Trophoblast cell (in vitro differentiated cells and primary cell): Measurements from ENCODE around the gene COL6A3.
A peak's percentile ranks its signal among the peaks of the same experiment; 100 is the strongest.

ENCODE experiments used
- DNase-seq, 2 donors: peaks; one replicate each; pipeline ENCODE4 v3.0.0-alpha.2; 2016
- H2AFZ ChIP-seq: 2 replicates; pipeline ENCODE4 v1.6.1; 2013; ENCODE audit warnings: low read length, moderate library complexity, mild to moderate bottlenecking; ENCODE audit not compliant: insufficient read depth, poor library complexity
- H2AK5ac ChIP-seq: 2 replicates; pipeline ENCODE4 v1.6.1; 2013; ENCODE audit warnings: mild to moderate bottlenecking, low read length
- H2BK120ac ChIP-seq: 2 replicates; pipeline ENCODE4 v1.6.1; 2013; ENCODE audit warnings: low read length, mild to moderate bottlenecking, moderate library complexity; ENCODE audit not compliant: insufficient read depth, poor library complexity
- H2BK12ac ChIP-seq: 2 replicates; pipeline ENCODE4 v1.6.1; 2013; ENCODE audit warnings: mild to moderate bottlenecking, low read length, moderate library complexity
- H2BK5ac ChIP-seq: 2 replicates; pipeline ENCODE4 v1.6.1; 2013; ENCODE audit warnings: low read length, low read depth, moderate library complexity, mild to moderate bottlenecking; ENCODE audit not compliant: poor library complexity
- H3K14ac ChIP-seq: 2 replicates; pipeline ENCODE4 v1.6.1; 2013; ENCODE audit warnings: mild to moderate bottlenecking, low read length
- H3K18ac ChIP-seq: 2 replicates; pipeline ENCODE4 v1.6.1; 2013; ENCODE audit warnings: mild to moderate bottlenecking, low read length
- H3K23ac ChIP-seq: 2 replicates; pipeline ENCODE4 v1.6.1; 2013; ENCODE audit warnings: low read length
- H3K27ac ChIP-seq: 2 replicates; pipeline ENCODE4 v1.5.1; 2013; ENCODE audit warnings: low read depth, mild to moderate bottlenecking, inconsistent platforms, low read length, moderate library complexity
- H3K27me3 ChIP-seq: 2 replicates; pipeline ENCODE4 v1.6.1; 2013; ENCODE audit warnings: inconsistent platforms, mild to moderate bottlenecking, low read length, moderate library complexity; ENCODE audit not compliant: insufficient read depth
- H3K36me3 ChIP-seq, 2 experiments: 1 replicate in 1 of 2; 2 replicates in 1 of 2; pipeline ENCODE4 v1.6.1; 2013; ENCODE audit warnings: low read length in 2 of 2, mild to moderate bottlenecking in 2 of 2, moderate library complexity in 1 of 2; ENCODE audit not compliant: insufficient read depth in 2 of 2, control insufficient read depth in 1 of 2
- H3K4ac ChIP-seq: 2 replicates; pipeline ENCODE4 v1.6.1; 2013; ENCODE audit warnings: low read depth, mild to moderate bottlenecking, low read length, moderate library complexity
- H3K4me1 ChIP-seq, 2 experiments: 1 replicate in 1 of 2; 2 replicates in 1 of 2; pipeline ENCODE4 v1.6.1; 2013; ENCODE audit warnings: low read length in 2 of 2, mild to moderate bottlenecking in 2 of 2, moderate library complexity in 1 of 2; ENCODE audit not compliant: insufficient read depth in 2 of 2, control insufficient read depth in 1 of 2
- H3K4me2 ChIP-seq: 2 replicates; pipeline ENCODE4 v1.6.1; 2013; ENCODE audit warnings: inconsistent platforms, mild to moderate bottlenecking, low read length, moderate library complexity
- H3K4me3 ChIP-seq: 2 replicates; pipeline ENCODE4 v1.5.1; 2013; ENCODE audit warnings: mild to moderate bottlenecking, low read depth, low read length, inconsistent platforms
- H3K79me1 ChIP-seq: one replicate; pipeline ENCODE4 v1.6.1; 2013; ENCODE audit warnings: low read length
- H3K79me2 ChIP-seq: 2 replicates; pipeline ENCODE4 v1.6.1; 2013; ENCODE audit warnings: low read length, mild to moderate bottlenecking; ENCODE audit not compliant: control insufficient read depth, insufficient read depth, poor library complexity
- H3K9ac ChIP-seq: 2 replicates; pipeline ENCODE4 v1.6.1; 2013; ENCODE audit warnings: mild to moderate bottlenecking, low read length
- H3K9me3 ChIP-seq: 2 replicates; pipeline ENCODE4 v1.6.1; 2013; ENCODE audit warnings: low read depth, mild to moderate bottlenecking, control low read depth, inconsistent platforms, low read length; ENCODE audit not compliant: insufficient read depth
- H4K12ac ChIP-seq: 2 replicates; pipeline ENCODE4 v1.6.1; 2013; ENCODE audit warnings: low read depth, mild to moderate bottlenecking, low read length, moderate library complexity
- H4K8ac ChIP-seq: 2 replicates; pipeline ENCODE4 v1.6.1; 2013; ENCODE audit warnings: low read depth, mild to moderate bottlenecking, low read length, moderate library complexity
- H4K91ac ChIP-seq: one replicate; pipeline ENCODE4 v1.6.1; 2013; ENCODE audit warnings: low read depth, mild to moderate bottlenecking, low read length, moderate library complexity
- WGBS: extraction: QIAGEN DNeasy Blood & Tissue Kit; methylation state at CpG from one replicate; pipeline ENCODE4 v1.1.7; 2013; ENCODE audit warnings: missing lambda C conversion rate; ENCODE audit not compliant: insufficient read length, insufficient coverage; ENCODE audit errors: extremely low coverage; 5-methylcytosine and 5-hydroxymethylcytosine counted together

COL6A3 gene

DNA sequence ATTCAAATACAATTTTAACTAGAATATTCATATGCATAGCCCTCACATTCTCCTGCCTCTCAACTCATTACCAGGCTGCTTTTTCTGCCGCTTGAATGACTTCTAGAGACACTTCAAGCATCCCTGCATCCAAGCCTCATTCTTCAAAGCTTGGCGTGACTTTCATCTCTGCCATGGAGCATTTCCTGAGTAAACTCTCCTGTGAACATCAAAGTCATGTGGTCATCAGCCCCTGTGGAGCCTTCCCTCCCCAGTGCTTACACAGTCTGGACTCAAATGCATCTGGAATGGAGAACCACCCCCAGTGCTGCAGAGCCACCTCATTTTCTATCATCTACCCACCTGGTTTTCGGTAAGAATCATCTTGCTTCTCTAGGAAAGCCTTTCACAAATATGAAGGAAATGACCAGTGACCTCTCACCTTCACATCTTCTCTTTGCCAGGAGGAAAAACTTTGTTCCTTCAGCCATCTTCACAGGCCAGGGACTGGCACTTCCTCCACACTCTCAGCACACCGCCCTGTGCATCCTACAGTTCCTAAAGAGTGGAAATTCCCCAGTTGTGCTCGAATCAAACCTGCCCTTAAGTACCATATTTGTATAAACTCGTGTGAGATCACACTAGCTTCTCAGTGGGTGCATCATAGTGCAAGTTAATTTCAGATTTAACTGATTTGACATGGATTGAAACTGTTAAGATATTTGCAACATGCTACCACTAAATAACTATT, 116.4 kb downstream of the COL6A3 start:
- H2AFZ ChIP-seq: no peak overlapping the region
- WGBS: no CpG with 5 or more reads among the region's 6 CpGs
- H2AK5ac ChIP-seq: peak overlapping the region; percentile 54
- DNase-seq: no peak
- peak overlapping the region; percentile 96 for H3K14ac ChIP-seq
- peaks cover 8% of the 10 kb centered on the region for H3K79me2 ChIP-seq
- no peak overlapping the region for H3K4me3 ChIP-seq
- H3K4ac ChIP-seq: peak overlapping the region; percentile 97
- no peaks in the 10 kb centered on the region for H3K27me3 ChIP-seq
- H3K4me1 ChIP-seq: peaks cover 19 to 27% of the 10 kb centered on the region in 2 experiments
- H3K36me3 ChIP-seq: no peaks in the 10 kb centered on the region
- no peak overlapping the region for H3K9ac ChIP-seq
- peak overlapping the region; percentile 100 for H4K91ac ChIP-seq
- H3K23ac ChIP-seq: no peak overlapping the region
- peak overlapping the region; percentile 98 for H3K27ac ChIP-seq
- H2BK12ac ChIP-seq: peak overlapping the region; percentile 80
- peak overlapping the region; percentile 100 for H2BK5ac ChIP-seq
- peak overlapping the region; percentile 84 for H4K8ac ChIP-seq
- H3K9me3 ChIP-seq: no peaks in the 10 kb centered on the region
- no peak overlapping the region for H3K4me2 ChIP-seq
- H3K79me1 ChIP-seq: peaks cover 59% of the 10 kb centered on the region
- H2BK120ac ChIP-seq: peak overlapping the region; percentile 100
- H4K12ac ChIP-seq: peak overlapping the region; percentile 9
- H3K18ac ChIP-seq: peak overlapping the region; percentile 89

DNA sequence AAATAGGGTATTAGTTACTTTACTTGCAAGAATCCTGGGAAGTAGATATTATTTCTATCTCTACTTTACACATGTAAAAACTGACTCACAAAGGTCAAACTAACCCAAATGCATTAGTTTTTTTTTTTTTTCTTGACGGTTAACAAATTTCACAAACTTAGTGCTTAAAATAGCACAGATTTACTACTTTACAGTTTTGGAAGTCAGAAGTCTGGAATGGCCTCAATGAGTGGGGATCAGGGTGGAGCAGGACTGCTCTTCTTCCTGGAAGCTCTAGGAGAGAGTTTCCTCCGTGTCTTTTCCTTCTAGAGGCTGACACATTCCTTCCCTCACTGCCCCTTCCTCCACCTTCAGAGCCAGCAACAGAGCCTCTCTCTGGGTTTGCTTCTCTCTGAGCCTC, 117.2 kb downstream of the COL6A3 start:
- Histone ChIP-seq H3K4ac (peak overlapping the region; percentile 91), H4K91ac (peak overlapping the region; percentile 100), H3K4me2 (no peak overlapping the region), H3K9ac (no peak overlapping the region), H3K23ac (no peak overlapping the region), H2BK120ac (peak overlapping the region; percentile 100), H4K12ac (no peak overlapping the region), H3K36me3 (no peaks in the 10 kb centered on the region), H2BK12ac (peak overlapping the region; percentile 92), H3K79me2 (peaks cover 10% of the 10 kb centered on the region), H3K79me1 (peaks cover 64% of the 10 kb centered on the region), H3K14ac (peak overlapping the region; percentile 96), H3K27me3 (no peaks in the 10 kb centered on the region), H4K8ac (peak overlapping the region; percentile 94), H3K4me3 (no peak overlapping the region), H2AFZ (peak overlapping the region; percentile 79), H3K18ac (peak overlapping the region; percentile 92), H3K4me1 (peaks cover 20 to 30% of the 10 kb centered on the region in 2 experiments), H2AK5ac (peak overlapping the region; percentile 98), H2BK5ac (peak overlapping the region; percentile 100), H3K9me3 (no peaks in the 10 kb centered on the region), H3K27ac (peak overlapping the region; percentile 98)
- no CpG with 5 or more reads among the region's 2 CpGs for WGBS
- DNase-seq: no peak

DNA sequence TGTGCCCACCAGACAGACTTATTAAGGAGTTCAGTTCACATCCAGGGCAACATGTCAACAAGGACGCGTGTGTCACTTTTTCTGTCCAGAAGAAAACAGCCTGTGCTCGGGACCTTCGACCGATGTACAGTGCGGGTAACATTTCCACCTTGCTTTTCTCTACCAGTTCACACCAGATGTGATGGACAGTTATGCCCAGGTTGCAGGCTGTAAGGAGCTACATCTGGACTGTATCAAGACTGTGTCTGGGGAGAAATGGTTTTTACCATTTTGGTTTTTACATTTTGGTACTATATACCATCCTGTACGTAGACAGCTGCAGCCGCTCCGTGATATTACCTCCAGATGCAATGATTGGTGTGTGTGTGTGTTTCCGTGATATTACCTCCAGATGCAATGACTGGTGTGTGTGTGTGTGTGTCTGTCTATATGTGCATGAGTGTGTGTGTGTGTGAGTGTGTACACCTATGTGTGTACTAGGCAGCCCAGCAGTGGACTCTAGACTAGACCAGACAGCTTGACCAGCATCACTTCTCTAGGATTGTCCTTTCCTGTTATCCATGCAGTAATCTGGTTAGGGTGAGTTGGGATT, 118.0 kb downstream of the COL6A3 start:
- peak overlapping the region; percentile 78 for H2BK5ac ChIP-seq
- no peak overlapping the region for H2AFZ ChIP-seq
- H3K9me3 ChIP-seq: no peaks in the 10 kb centered on the region
- no peak overlapping the region for H4K12ac ChIP-seq
- H3K27me3 ChIP-seq: no peaks in the 10 kb centered on the region
- peak overlapping the region; percentile 89 for H3K27ac ChIP-seq
- peaks cover 10% of the 10 kb centered on the region for H3K79me2 ChIP-seq
- H2BK120ac ChIP-seq: peak overlapping the region; percentile 61
- peak overlapping the region; percentile 88 for H3K14ac ChIP-seq
- no peak overlapping the region for H3K23ac ChIP-seq
- peak overlapping the region; percentile 67 for H3K18ac ChIP-seq
- peak overlapping the region; percentile 92 for H3K4ac ChIP-seq
- H3K9ac ChIP-seq: no peak overlapping the region
- peak overlapping the region; percentile 88 for H2BK12ac ChIP-seq
- H3K4me1 ChIP-seq: peaks cover 20 to 29% of the 10 kb centered on the region in 2 experiments
- H3K4me3 ChIP-seq: no peak overlapping the region
- peak overlapping the region; percentile 75 for H2AK5ac ChIP-seq
- H4K8ac ChIP-seq: peak overlapping the region; percentile 33
- DNase-seq: no peak
- H3K79me1 ChIP-seq: peaks cover 62% of the 10 kb centered on the region
- no peaks in the 10 kb centered on the region for H3K36me3 ChIP-seq
- no peak overlapping the region for H3K4me2 ChIP-seq
- no CpG with 5 or more reads among the region's 10 CpGs for WGBS
- H4K91ac ChIP-seq: peak overlapping the region; percentile 96

DNA sequence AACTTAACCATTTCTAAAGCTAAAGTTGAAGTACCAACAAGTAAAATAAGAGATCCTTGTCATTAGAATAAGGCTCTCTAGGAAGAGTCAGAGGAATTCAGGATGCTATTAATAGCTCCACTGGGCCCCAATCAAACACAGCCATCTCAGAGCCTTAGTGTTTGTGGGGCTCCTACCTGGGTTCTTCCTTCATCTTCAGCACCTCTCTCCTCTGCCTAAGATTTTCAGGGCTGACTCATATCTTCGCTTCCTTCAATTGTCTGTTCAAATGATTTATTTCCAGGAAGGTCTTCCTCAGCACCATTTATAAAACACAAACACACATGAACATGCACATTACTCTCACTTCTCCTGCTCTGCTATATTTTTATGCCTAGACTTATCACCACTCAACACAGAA, 119.5 kb downstream of the COL6A3 start:
- no peak overlapping the region for H3K9ac ChIP-seq
- peaks cover 20 to 27% of the 10 kb centered on the region in 2 experiments for H3K4me1 ChIP-seq
- no peaks in the 10 kb centered on the region for H3K27me3 ChIP-seq
- DNase-seq: no peak
- no peak overlapping the region for H4K12ac ChIP-seq
- H3K4ac ChIP-seq: no peak overlapping the region
- peak overlapping the region; percentile 56 for H3K14ac ChIP-seq
- peaks cover 13% of the 10 kb centered on the region for H3K79me2 ChIP-seq
- H2AFZ ChIP-seq: no peak overlapping the region
- no peak overlapping the region for H2AK5ac ChIP-seq
- no peak overlapping the region for H3K4me2 ChIP-seq
- peak overlapping the region; percentile 88 for H2BK12ac ChIP-seq
- no peak overlapping the region for H3K4me3 ChIP-seq
- peaks cover 58% of the 10 kb centered on the region for H3K79me1 ChIP-seq
- H3K36me3 ChIP-seq: no peaks in the 10 kb centered on the region
- H3K27ac ChIP-seq: no peak overlapping the region
- no peak overlapping the region for H3K23ac ChIP-seq
- H4K8ac ChIP-seq: no peak overlapping the region
- peak overlapping the region; percentile 90 for H2BK5ac ChIP-seq
- no peaks in the 10 kb centered on the region for H3K9me3 ChIP-seq
- peak overlapping the region; percentile 80 for H4K91ac ChIP-seq
- H3K18ac ChIP-seq: no peak overlapping the region
- WGBS: no CpG with 5 or more reads among the region's 1 CpG
- H2BK120ac ChIP-seq: peak overlapping the region; percentile 88
